ENCODE measurements around the gene ANGEL1.

DNA sequence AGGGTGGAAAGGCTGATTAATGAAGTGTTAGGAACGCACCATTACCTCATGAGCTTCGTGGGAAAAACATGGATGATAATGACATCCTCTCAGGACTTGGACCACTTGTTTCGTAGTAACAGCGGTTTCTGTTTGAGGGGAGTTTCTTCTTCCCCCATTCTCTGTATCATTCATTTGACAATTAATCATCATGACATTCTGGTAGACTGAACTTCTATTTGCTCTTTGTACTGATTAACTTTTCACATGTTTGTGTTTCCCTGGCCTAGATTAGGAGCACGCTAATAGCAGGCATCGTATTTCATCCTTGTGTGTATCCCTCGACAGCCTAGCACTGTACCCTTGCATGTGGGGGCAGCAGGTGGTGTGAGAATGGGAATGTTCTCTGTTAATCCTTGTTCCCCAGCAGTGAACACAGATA is 21.6 kb upstream of the ANGEL1 start:
- TF ChIP-seq, protein P1, sequence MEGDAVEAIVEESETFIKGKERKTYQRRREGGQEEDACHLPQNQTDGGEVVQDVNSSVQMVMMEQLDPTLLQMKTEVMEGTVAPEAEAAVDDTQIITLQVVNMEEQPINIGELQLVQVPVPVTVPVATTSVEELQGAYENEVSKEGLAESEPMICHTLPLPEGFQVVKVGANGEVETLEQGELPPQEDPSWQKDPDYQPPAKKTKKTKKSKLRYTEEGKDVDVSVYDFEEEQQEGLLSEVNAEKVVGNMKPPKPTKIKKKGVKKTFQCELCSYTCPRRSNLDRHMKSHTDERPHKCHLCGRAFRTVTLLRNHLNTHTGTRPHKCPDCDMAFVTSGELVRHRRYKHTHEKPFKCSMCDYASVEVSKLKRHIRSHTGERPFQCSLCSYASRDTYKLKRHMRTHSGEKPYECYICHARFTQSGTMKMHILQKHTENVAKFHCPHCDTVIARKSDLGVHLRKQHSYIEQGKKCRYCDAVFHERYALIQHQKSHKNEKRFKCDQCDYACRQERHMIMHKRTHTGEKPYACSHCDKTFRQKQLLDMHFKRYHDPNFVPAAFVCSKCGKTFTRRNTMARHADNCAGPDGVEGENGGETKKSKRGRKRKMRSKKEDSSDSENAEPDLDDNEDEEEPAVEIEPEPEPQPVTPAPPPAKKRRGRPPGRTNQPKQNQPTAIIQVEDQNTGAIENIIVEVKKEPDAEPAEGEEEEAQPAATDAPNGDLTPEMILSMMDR (IDR thresholded peaks at IDR 0.05; ENCODE audit: insufficient read depth, low read length, poor library complexity, severe bottlenecking), result no peak
- no peak for TF ChIP-seq EZH2phosphoT487 (conservative IDR thresholded peaks at IDR 0.05; ENCODE audit: low read length)
